Endodermal cell (in vitro differentiated cells): ENCODE data around the gene CEP95. TPM values are rescaled to one million over a fixed set of nuclear protein-coding genes. Genes with fewer than 3 reads are reported as not detected.
"Not testable (repeated sequence)": the region's sequence is repeated elsewhere in the genome, so short reads cannot be mapped to it uniquely, and the experiment has no call there.

Experiments used
- DNase-seq: peaks from one replicate; pipeline ENCODE4 v3.0.0-alpha.2; 2017
- H3K27ac ChIP-seq: 2 replicates; pipeline ENCODE4 v1.5.1; 2013; ENCODE audit warnings: mild to moderate bottlenecking, low read depth, low read length, moderate library complexity
- H3K27me3 ChIP-seq: 2 replicates; pipeline ENCODE4 v1.6.1; 2013; ENCODE audit warnings: mild to moderate bottlenecking, low read length, moderate library complexity; ENCODE audit not compliant: insufficient read depth, control insufficient read depth, poor library complexity, severe bottlenecking
- H3K36me3 ChIP-seq: 2 replicates; pipeline ENCODE4 v1.7.0; 2013; ENCODE audit warnings: mild to moderate bottlenecking, low read length, moderate library complexity; ENCODE audit not compliant: control insufficient read depth, insufficient read depth
- H3K4me1 ChIP-seq: one replicate; pipeline ENCODE4 v1.7.0; 2013; ENCODE audit warnings: low read length; ENCODE audit not compliant: control insufficient read depth, insufficient read depth
- H3K4me3 ChIP-seq: 2 replicates; pipeline ENCODE4 v1.5.1; 2013; ENCODE audit warnings: mild to moderate bottlenecking, low read length, moderate library complexity
- H3K9ac ChIP-seq: 2 replicates; pipeline ENCODE4 v1.6.1; 2013; ENCODE audit warnings: mild to moderate bottlenecking, low read length, moderate library complexity; ENCODE audit not compliant: poor library complexity, severe bottlenecking; ENCODE audit errors: extremely low read depth
- H3K9me3 ChIP-seq: 2 replicates; pipeline ENCODE4 v1.6.1; 2013; ENCODE audit warnings: mild to moderate bottlenecking, low read length, moderate library complexity; ENCODE audit not compliant: control insufficient read depth
- H3K27ac Mint-ChIP-seq: 2 replicates; pipeline ENCODE4 v1.8.0; 2020; ENCODE audit warnings: mixed read lengths
- H3K27me3 Mint-ChIP-seq: 2 replicates; pipeline ENCODE4 v1.8.0; 2021; ENCODE audit warnings: mild to moderate bottlenecking, mixed read lengths; ENCODE audit not compliant: insufficient read depth
- H3K36me3 Mint-ChIP-seq: 2 replicates; pipeline ENCODE4 v1.8.0; 2020; ENCODE audit warnings: low read depth, mixed read lengths
- H3K4me1 Mint-ChIP-seq: 2 replicates; pipeline ENCODE4 v1.8.0; 2020; ENCODE audit warnings: mixed read lengths
- H3K4me3 Mint-ChIP-seq: 2 replicates; pipeline ENCODE4 v1.8.0; 2020; ENCODE audit warnings: mild to moderate bottlenecking, moderate library complexity, mixed read lengths
- H3K9me3 Mint-ChIP-seq: 2 replicates; pipeline ENCODE4 v1.8.0; 2020; ENCODE audit warnings: mild to moderate bottlenecking, mixed read lengths
- WGBS, 2 experiments: methylation state at CpG; one replicate each; pipeline versions ENCODE4 v1.1.5 to v1.1.7; 2013; ENCODE audit warnings: missing lambda C conversion rate in 2 of 2, mixed read lengths in 1 of 2; ENCODE audit not compliant: insufficient coverage in 1 of 2, insufficient read length in 1 of 2; 5-methylcytosine and 5-hydroxymethylcytosine counted together
- total RNA-seq, 2 donors: library from RNA; stranded (reverse); fragmentation: NEBNext Ultra II Directional in 1 of 2; extraction: Animal tissue kit (Norgen Biotek cat#: 25700) in 1 of 2; gene quantifications; 2 replicates in 1 of 2; 3 replicates in 1 of 2; pipeline ENCODE4 v1.2.1, GENCODE V29; 2021
- TF ChIP-seq, protein P1 (sequence below): fragments of 200-600 bp; sonication (generic); conservative IDR thresholded peaks from 2 replicates; pipeline ENCODE4 v1.5.0; 2021; ENCODE audit warnings: antibody characterized with exemption, mild to moderate bottlenecking

The CEP95 gene
- total RNA-seq, 2 donors from 2014 or later, result 75.5 to 93.9 TPM

DNA sequence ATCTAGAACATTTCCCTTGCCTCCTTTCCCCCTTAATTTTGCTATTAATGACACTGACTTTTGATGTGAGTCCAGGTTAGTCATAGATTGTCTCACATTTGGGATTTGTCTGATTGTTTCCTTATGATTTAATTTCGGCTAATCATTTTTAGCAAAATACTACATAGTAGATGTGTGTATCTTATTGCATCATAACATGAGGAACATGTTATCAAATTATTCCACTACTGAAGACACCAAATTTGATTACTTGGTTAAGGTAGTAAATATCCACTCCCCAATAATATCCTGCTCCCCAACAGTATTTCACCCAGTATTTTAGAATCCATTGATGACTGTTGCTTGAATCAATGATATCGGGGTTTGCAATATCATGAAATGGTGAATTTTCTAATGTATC, 12.7 kb upstream of the CEP95 start:
- TF ChIP-seq, protein P1, sequence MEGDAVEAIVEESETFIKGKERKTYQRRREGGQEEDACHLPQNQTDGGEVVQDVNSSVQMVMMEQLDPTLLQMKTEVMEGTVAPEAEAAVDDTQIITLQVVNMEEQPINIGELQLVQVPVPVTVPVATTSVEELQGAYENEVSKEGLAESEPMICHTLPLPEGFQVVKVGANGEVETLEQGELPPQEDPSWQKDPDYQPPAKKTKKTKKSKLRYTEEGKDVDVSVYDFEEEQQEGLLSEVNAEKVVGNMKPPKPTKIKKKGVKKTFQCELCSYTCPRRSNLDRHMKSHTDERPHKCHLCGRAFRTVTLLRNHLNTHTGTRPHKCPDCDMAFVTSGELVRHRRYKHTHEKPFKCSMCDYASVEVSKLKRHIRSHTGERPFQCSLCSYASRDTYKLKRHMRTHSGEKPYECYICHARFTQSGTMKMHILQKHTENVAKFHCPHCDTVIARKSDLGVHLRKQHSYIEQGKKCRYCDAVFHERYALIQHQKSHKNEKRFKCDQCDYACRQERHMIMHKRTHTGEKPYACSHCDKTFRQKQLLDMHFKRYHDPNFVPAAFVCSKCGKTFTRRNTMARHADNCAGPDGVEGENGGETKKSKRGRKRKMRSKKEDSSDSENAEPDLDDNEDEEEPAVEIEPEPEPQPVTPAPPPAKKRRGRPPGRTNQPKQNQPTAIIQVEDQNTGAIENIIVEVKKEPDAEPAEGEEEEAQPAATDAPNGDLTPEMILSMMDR, result no peak
- no peak for DNase-seq
- H3K4me3 Mint-ChIP-seq, result no peak overlapping the region
- no peaks in the 10 kb centered on the region for H3K4me1 ChIP-seq
- no peak overlapping the region for H3K27ac ChIP-seq
- peaks cover 4% of the 10 kb centered on the region for H3K9me3 ChIP-seq
- H3K9me3 Mint-ChIP-seq, result peaks cover 5% of the 10 kb centered on the region
- H3K27me3 ChIP-seq, result no peaks in the 10 kb centered on the region
- no peak overlapping the region for H3K9ac ChIP-seq
- H3K36me3 Mint-ChIP-seq, result peaks cover 56% of the 10 kb centered on the region
- H3K4me1 Mint-ChIP-seq, result peaks cover 15% of the 10 kb centered on the region
- peak overlapping the region; percentile 37 for H3K4me3 ChIP-seq
- H3K27ac Mint-ChIP-seq, result no peak overlapping the region
- H3K36me3 ChIP-seq, result peaks cover 51% of the 10 kb centered on the region
- WGBS, 2 experiments, result no CpG with 5 or more reads among the region's 2 CpGs
- H3K27me3 Mint-ChIP-seq, result no peaks in the 10 kb centered on the region

DNA sequence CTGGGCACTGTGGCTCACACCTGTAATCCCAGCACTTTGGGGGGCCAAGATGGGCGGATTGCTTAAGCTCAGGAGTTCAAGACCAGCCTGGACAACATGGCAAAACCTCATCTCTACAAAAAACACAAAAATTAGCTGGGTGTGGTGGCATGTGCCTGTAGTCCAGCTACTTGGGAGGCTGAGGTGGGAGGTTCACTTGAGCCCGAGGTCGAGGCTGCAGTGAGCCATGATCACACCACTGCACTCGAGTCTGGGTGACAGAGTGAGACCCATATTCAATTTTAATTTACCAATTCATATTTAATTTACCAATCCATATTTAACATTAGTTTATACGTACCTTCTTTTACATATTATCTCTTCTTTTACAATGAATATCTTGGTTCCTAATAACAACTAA, 11.5 kb upstream of the CEP95 start:
- H3K27me3 Mint-ChIP-seq, DNase-seq, H3K9me3 ChIP-seq, H3K9me3 Mint-ChIP-seq, H3K27me3 ChIP-seq, H3K27ac ChIP-seq, H3K27ac Mint-ChIP-seq, H3K9ac ChIP-seq, H3K4me1 ChIP-seq: not testable (repeated sequence)
- peaks cover 22% of the 10 kb centered on the region for H3K4me1 Mint-ChIP-seq
- WGBS, 2 experiments, result 93 to 98% methylated on average over 5 of the region's 5 CpGs
- Histone ChIP-seq H3K36me3 (peaks cover 53% of the 10 kb centered on the region), H3K4me3 (peak overlapping the region; percentile 91)
- peak overlapping the region; percentile 99 for H3K4me3 Mint-ChIP-seq
- H3K36me3 Mint-ChIP-seq, result peaks cover 57% of the 10 kb centered on the region

DNA sequence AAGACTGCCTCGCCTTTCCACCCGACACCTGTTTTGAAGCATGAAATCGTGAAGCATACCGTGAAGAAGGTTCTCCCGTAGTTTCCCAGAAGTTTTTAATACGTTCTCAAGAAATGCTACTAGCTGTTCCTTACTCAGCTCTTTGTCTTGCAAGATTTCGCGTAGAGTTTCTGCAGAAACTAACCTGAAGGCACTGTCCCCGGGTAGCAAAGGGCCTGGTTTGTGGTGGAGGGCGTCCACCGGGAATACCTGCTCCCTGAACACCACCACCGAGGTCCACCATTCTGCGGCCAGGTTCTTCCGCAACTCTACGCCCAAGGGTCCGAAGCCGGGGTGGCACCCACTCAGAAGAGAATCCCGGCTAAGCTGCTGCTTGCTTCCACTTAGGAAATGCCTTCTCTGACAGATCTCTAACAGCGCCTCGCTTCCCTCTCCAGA, 10.4 kb upstream of the CEP95 start:
- no peaks in the 10 kb centered on the region for H3K27me3 Mint-ChIP-seq
- Histone ChIP-seq H3K9ac (peak overlapping the region; percentile 48), H3K4me1 (peaks cover 3% of the 10 kb centered on the region), H3K27ac (no peak overlapping the region), H3K4me3 (peak overlapping the region; percentile 91), H3K36me3 (peaks cover 53% of the 10 kb centered on the region), H3K27me3 (no peaks in the 10 kb centered on the region), H3K9me3 (peaks cover 4% of the 10 kb centered on the region)
- DNase-seq, result no peak
- H3K4me1 Mint-ChIP-seq, result peaks cover 33% of the 10 kb centered on the region
- WGBS, 2 experiments, result 3 to 5% methylated on average over 6 to 20 of the region's 20 CpGs
- H3K9me3 Mint-ChIP-seq, result peaks cover 3% of the 10 kb centered on the region
- peak overlapping the region; percentile 99 for H3K4me3 Mint-ChIP-seq
- peak overlapping the region; percentile 99 for H3K27ac Mint-ChIP-seq
- peaks cover 57% of the 10 kb centered on the region for H3K36me3 Mint-ChIP-seq
- TF ChIP-seq, protein P1, result no peak
